ENCODE data around the gene KCNK15. TPM values are rescaled to one million over a fixed set of nuclear protein-coding genes. Genes with fewer than 3 reads are reported as not detected.

Gene KCNK15
- total and polyA plus RNA-seq, 9 donors, result 0.93 to 21.6 (median 4.4) TPM

DNA sequence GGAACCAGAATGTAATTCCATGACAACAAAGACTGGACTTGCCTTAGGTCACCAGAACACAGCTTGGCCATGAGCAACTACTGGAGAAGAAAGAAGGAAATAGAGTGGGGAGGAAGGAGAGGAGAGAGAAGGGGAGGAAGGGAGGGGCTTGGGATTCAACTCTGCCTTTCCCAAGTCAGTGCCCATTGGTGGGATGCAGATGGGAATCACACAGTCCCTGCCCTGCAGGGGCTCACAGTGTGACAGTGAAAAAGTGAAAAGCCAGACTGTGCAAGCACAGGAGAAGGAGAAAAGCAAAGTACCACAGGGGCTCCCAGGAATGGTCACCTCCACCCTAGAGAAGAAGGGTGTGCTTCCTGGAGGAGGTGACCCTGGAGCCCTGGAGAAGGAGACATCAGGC, 50.6 kb downstream of the KCNK15 start:
- no peaks in the 10 kb centered on the region for H3K4me1 ChIP-seq (ENCODE audit: insufficient read depth)
- DNase-seq, result no peak
- H3K4me3 ChIP-seq, result no peak overlapping the region
- H3K36me3 ChIP-seq, result no peaks in the 10 kb centered on the region
- no peaks in the 10 kb centered on the region for H3K9me3 ChIP-seq
- no peaks in the 10 kb centered on the region for H3K27me3 ChIP-seq
- no peak overlapping the region for H3K27ac ChIP-seq
- intact Hi-C loops (cut with DNase I), result no loop called here
- no peak for TF ChIP-seq POLR2A (IDR thresholded peaks at IDR 0.05)
- TF ChIP-seq, protein P1, sequence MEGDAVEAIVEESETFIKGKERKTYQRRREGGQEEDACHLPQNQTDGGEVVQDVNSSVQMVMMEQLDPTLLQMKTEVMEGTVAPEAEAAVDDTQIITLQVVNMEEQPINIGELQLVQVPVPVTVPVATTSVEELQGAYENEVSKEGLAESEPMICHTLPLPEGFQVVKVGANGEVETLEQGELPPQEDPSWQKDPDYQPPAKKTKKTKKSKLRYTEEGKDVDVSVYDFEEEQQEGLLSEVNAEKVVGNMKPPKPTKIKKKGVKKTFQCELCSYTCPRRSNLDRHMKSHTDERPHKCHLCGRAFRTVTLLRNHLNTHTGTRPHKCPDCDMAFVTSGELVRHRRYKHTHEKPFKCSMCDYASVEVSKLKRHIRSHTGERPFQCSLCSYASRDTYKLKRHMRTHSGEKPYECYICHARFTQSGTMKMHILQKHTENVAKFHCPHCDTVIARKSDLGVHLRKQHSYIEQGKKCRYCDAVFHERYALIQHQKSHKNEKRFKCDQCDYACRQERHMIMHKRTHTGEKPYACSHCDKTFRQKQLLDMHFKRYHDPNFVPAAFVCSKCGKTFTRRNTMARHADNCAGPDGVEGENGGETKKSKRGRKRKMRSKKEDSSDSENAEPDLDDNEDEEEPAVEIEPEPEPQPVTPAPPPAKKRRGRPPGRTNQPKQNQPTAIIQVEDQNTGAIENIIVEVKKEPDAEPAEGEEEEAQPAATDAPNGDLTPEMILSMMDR (IDR thresholded peaks at IDR 0.05), result no peak
- TF ChIP-seq EP300 (IDR thresholded peaks at IDR 0.05), result no peak

DNA sequence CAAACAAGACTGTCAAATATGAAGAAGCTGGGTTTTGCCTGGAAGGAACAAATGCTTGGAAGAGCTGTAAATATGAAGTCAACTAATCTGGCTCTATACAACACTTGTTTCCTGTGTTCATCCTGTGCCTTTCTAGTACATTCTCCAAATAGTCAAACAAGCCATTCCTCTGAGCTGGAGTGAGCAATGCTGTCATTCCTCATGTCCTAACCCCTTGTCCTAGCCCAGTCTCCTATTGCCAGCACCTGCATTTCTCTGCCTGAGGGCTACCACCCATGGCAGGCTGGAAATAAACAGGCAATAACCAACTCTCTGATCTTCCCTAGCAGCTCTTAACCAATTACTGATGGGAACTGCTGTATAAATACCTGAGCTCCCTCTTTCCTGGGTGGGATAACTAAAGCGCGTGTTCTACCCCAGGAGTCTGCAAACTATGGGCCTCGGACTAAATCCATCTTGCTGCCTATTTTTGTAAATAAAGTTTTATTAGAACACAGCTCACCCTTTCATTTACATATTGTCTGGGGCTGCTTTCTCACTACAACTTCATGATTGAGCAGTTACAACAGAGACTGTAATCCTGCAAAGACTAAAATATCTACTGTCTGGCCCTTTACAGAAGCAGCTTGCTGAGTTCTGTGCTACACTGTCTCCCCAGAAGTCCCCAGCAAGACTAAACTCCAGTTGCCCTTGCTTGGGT, 51.2 kb downstream of the KCNK15 start:
- Histone ChIP-seq H3K9me3 (no peaks in the 10 kb centered on the region), H3K4me1 (ENCODE audit: insufficient read depth) (no peaks in the 10 kb centered on the region), H3K36me3 (no peaks in the 10 kb centered on the region), H3K4me3 (no peak overlapping the region), H3K27me3 (no peaks in the 10 kb centered on the region), H3K27ac (no peak overlapping the region)
- TF ChIP-seq POLR2A (IDR thresholded peaks at IDR 0.05), result no peak
- TF ChIP-seq EP300 (IDR thresholded peaks at IDR 0.05), result no peak
- TF ChIP-seq, protein P1 (IDR thresholded peaks at IDR 0.05), result no peak
- WGBS, 3 donors, result 87 to 89% (median 89%) methylated on average over 3 of the region's 3 CpGs
- intact Hi-C loops (cut with DNase I), result no loop called here
- DNase-seq, result no peak

DNA sequence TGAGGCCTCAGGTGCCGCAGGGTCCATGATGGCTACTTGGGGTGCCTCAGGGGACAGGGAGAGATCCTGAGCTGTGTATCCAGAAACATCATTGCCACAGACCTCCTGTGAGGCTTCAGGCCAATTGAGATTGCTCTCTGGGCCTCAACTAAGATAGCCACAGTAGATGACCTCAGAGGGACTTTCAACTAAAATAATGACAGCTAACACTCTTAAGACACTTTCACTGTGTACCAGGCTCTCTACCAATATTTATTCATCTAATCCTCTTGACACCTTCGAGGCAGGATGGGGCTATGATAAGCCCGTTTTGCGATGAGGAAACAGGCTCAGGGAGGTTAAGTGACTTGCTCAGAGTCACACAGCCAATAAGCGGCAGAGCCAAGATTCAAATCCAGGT, 54.0 kb downstream of the KCNK15 start:
- Histone ChIP-seq H3K27ac (no peak overlapping the region), H3K9me3 (no peaks in the 10 kb centered on the region), H3K4me1 (ENCODE audit: insufficient read depth) (no peaks in the 10 kb centered on the region), H3K4me3 (no peak overlapping the region), H3K36me3 (no peaks in the 10 kb centered on the region), H3K27me3 (no peaks in the 10 kb centered on the region)
- WGBS, 3 donors, result 93 to 94% (median 94%) methylated on average over 5 of the region's 5 CpGs
- intact Hi-C loops (cut with DNase I), result no loop called here
- TF ChIP-seq EP300 (IDR thresholded peaks at IDR 0.05), result no peak
- no peak for TF ChIP-seq POLR2A (IDR thresholded peaks at IDR 0.05)
- TF ChIP-seq, protein P1 (IDR thresholded peaks at IDR 0.05), result no peak
- DNase-seq, result no peak

DNA sequence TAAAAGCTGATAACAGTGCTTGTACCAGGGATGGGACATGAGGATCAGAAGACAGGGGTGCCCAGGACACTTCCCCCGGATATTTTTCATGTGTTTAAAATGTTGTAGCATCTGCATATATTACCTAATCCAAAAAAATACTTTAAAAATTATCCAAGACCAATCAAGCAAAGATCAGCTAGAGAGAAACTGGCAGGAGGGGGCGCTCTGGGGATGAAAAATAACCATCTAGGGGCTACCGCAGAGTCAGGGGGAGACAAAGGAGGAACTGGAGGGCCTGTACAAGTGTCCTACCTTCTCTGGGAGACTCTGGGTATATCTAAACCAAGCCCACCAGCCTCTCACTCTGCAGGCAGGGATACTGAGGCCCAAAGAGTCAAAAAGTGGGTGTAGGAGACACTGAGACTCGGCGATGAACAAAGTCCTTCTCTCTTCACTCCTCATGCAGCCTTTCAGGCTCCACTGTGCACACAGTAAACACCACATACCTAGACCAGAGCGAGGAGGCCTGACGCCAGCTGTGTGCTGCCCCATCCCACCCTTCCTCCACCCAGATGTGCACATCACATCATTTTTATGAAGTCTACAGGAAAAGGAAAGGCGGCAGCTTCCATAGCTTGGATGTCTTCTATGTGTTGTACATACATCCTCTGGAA, 54.9 kb downstream of the KCNK15 start:
- Histone ChIP-seq H3K4me3 (no peak overlapping the region), H3K9me3 (no peaks in the 10 kb centered on the region), H3K4me1 (ENCODE audit: insufficient read depth) (peaks cover 2% of the 10 kb centered on the region), H3K27me3 (no peaks in the 10 kb centered on the region), H3K27ac (no peak overlapping the region), H3K36me3 (no peaks in the 10 kb centered on the region)
- WGBS, 3 donors, result 87 to 89% (median 87%) methylated on average over 8 of the region's 8 CpGs
- no peak for DNase-seq
- TF ChIP-seq, protein P1 (IDR thresholded peaks at IDR 0.05), result no peak
- TF ChIP-seq EP300 (IDR thresholded peaks at IDR 0.05), result no peak
- TF ChIP-seq POLR2A (IDR thresholded peaks at IDR 0.05), result no peak
- intact Hi-C loops (cut with DNase I), result no loop called here

Other genes starting within 250 kb of the KCNK15 start
- gene SERINC3, start 223.8 kb upstream of the KCNK15 start, total RNA-seq, result 100 to 1,000 TPM in 1 of 7 donors, 10 to 100 TPM in 6; 52.1 to 113 (median 90.1) TPM
- 100 to 1,000 TPM in 1 of 2 donors, 10 to 100 TPM in 1; 69.4 to 171 TPM for gene SERINC3, start 223.8 kb upstream of the KCNK15 start, polyA plus RNA-seq
- 100 to 1,000 TPM in 1 of 7 donors, 10 to 100 TPM in 6; 37.0 to 114 (median 49.9) TPM for gene PKIG, start 163.3 kb upstream of the KCNK15 start, total RNA-seq
- gene PKIG, start 163.3 kb upstream of the KCNK15 start, polyA plus RNA-seq, result 10 to 100 TPM; 46.9 to 74.9 TPM
- gene ADA, start 94.2 kb upstream of the KCNK15 start, total RNA-seq, result 1 to 10 TPM; 1.1 to 5.7 (median 3.2) TPM
- 1 to 10 TPM; 2.8 to 7.4 TPM for gene ADA, start 94.2 kb upstream of the KCNK15 start, polyA plus RNA-seq
- 100 to 1,000 TPM in 4 of 7 donors, 10 to 100 TPM in 3; 47.4 to 296 (median 148) TPM for gene CCN5, start 30.5 kb upstream of the KCNK15 start, total RNA-seq
- 100 to 1,000 TPM; 183 to 196 TPM for gene CCN5, start 30.5 kb upstream of the KCNK15 start, polyA plus RNA-seq
- 10 to 100 TPM in 2 of 7 donors, 1 to 10 TPM in 4, under 1 TPM in 1; 0.95 to 17.2 (median 6.8) TPM for gene RIMS4, start 64.7 kb downstream of the KCNK15 start, total RNA-seq
- gene RIMS4, start 64.7 kb downstream of the KCNK15 start, polyA plus RNA-seq, result 1 to 10 TPM; 2.4 to 3.0 TPM
- 100 to 1,000 TPM in 5 of 7 donors, 10 to 100 TPM in 2; 55.1 to 153 (median 117) TPM for gene YWHAB, start 139.8 kb downstream of the KCNK15 start, total RNA-seq
- 100 to 1,000 TPM in 1 of 2 donors, 10 to 100 TPM in 1; 70.1 to 252 TPM for gene YWHAB, start 139.8 kb downstream of the KCNK15 start, polyA plus RNA-seq
- 10 to 100 TPM; 17.9 to 34.9 (median 22.9) TPM for gene PABPC1L, start 164.2 kb downstream of the KCNK15 start, total RNA-seq
- 10 to 100 TPM; 13.3 to 19.0 TPM for gene PABPC1L, start 164.2 kb downstream of the KCNK15 start, polyA plus RNA-seq
- 10 to 100 TPM; 12.3 to 39.8 (median 26.2) TPM for gene TOMM34, start 214.5 kb downstream of the KCNK15 start, total RNA-seq
- 10 to 100 TPM; 20.1 to 60.7 TPM for gene TOMM34, start 214.5 kb downstream of the KCNK15 start, polyA plus RNA-seq
- 10 to 100 TPM; 17.3 to 27.5 (median 19.6) TPM for gene STK4, start 220.6 kb downstream of the KCNK15 start, total RNA-seq
- gene STK4, start 220.6 kb downstream of the KCNK15 start, polyA plus RNA-seq, result 10 to 100 TPM in 1 of 2 donors, 1 to 10 TPM in 1; 8.3 to 25.9 TPM